Measurements from ENCODE around the gene R3HDM2. TPM values are rescaled to one million over a fixed set of nuclear protein-coding genes. Genes with fewer than 3 reads are reported as not detected.

R3HDM2 gene
- total and polyA plus RNA-seq, 2 donors (not counting 1 experiment from before 2014, with no cell fraction given): 104 to 129 TPM

GRCh38 chr12:57439762-57440266, 9.0 kb upstream of the R3HDM2 start:
- no peak for ATAC-seq (ENCODE audit: low read depth)
- Mint-ChIP-seq H3K9me3 (ENCODE audit: insufficient read depth) (peaks cover 2% of the 10 kb centered on the region), H3K27me3 (peaks cover 9% of the 10 kb centered on the region), H3K27ac (no peak overlapping the region), H3K4me3 (no peak overlapping the region), H3K4me1 (no peaks in the 10 kb centered on the region)
- Histone ChIP-seq H3K27ac (ENCODE audit: low read length in 2 of 2) (no peak overlapping the region), H3K9ac (ENCODE audit: low read length) (no peak overlapping the region), H3K27me3 (replicated peaks in 1 of 4; ENCODE audit: control extremely low read depth in 1 of 4, control insufficient read depth in 3 of 4, insufficient read depth in 4 of 4, low read length in 3 of 4) (no peaks in the 10 kb centered on the region), H3K4me2 (replicated peaks; ENCODE audit: low read depth, low read length, poor library complexity, severe bottlenecking) (no peak overlapping the region), H3K79me2 (ENCODE audit: control insufficient read depth, insufficient read depth, low read length) (no peaks in the 10 kb centered on the region), H3K4me1 (ENCODE audit: control insufficient read depth in 2 of 2, insufficient read depth in 2 of 2, low read length in 2 of 2) (no peaks in the 10 kb centered on the region), H3K9me3 (ENCODE audit: control extremely low read depth in 1 of 3, control insufficient read depth in 2 of 3, insufficient read depth in 1 of 3, low read length in 2 of 3) (peaks cover 1 to 11% (median 7%) of the 10 kb centered on the region in 3 donors), H3K4me3 (ENCODE audit: control extremely low read depth in 1 of 5, extremely low read depth in 1 of 5, insufficient read depth in 1 of 5, low read depth in 2 of 5, low read length in 4 of 5) (no peak overlapping the region), H2AFZ (ENCODE audit: insufficient read depth, low read depth, low read length, poor library complexity, severe bottlenecking) (no peak overlapping the region), H3K36me3 (replicated peaks in 1 of 2; ENCODE audit: control extremely low read depth in 1 of 2, control insufficient read depth in 1 of 2, extremely low read depth in 1 of 2, insufficient read depth in 2 of 2, low read length in 1 of 2) (no peaks in the 10 kb centered on the region), H4K20me1 (ENCODE audit: control insufficient read depth, insufficient read depth, low read length, poor library complexity, severe bottlenecking) (no peaks in the 10 kb centered on the region)
- WGBS (ENCODE audit: insufficient coverage): no CpG with 5 or more reads among the region's 4 CpGs
- no peak for TF ChIP-seq CTCF (IDR thresholded peaks at IDR 0.05)
- TF ChIP-seq EZH2 (IDR thresholded peaks at IDR 0.05; ENCODE audit: borderline replicate concordance, insufficient read depth, low read depth, low read length, poor library complexity, severe bottlenecking): no peak
- DNase-seq: no peak
- POLR2A ChIA-PET: no interaction called here
- CTCF ChIA-PET: no interaction called here
- intact Hi-C loops (cut with micrococcal nuclease): no loop called here

GRCh38 chr12:57438400-57438799, 7.6 kb upstream of the R3HDM2 start:
- WGBS (ENCODE audit: insufficient coverage): no CpG with 5 or more reads among the region's 1 CpG
- Histone ChIP-seq H3K27ac (ENCODE audit: low read length in 2 of 2) (no peak overlapping the region), H3K4me3 (ENCODE audit: control extremely low read depth in 1 of 5, extremely low read depth in 1 of 5, insufficient read depth in 1 of 5, low read depth in 2 of 5, low read length in 4 of 5) (no peak overlapping the region), H3K79me2 (ENCODE audit: control insufficient read depth, insufficient read depth, low read length) (no peaks in the 10 kb centered on the region), H3K27me3 (replicated peaks in 1 of 4; ENCODE audit: control extremely low read depth in 1 of 4, control insufficient read depth in 3 of 4, insufficient read depth in 4 of 4, low read length in 3 of 4) (no peaks in the 10 kb centered on the region), H3K9me3 (ENCODE audit: control extremely low read depth in 1 of 3, control insufficient read depth in 2 of 3, insufficient read depth in 1 of 3, low read length in 2 of 3) (peaks cover 1 to 11% (median 7%) of the 10 kb centered on the region in 3 donors), H4K20me1 (ENCODE audit: control insufficient read depth, insufficient read depth, low read length, poor library complexity, severe bottlenecking) (no peaks in the 10 kb centered on the region), H3K4me1 (ENCODE audit: control insufficient read depth in 2 of 2, insufficient read depth in 2 of 2, low read length in 2 of 2) (no peaks in the 10 kb centered on the region), H3K4me2 (replicated peaks; ENCODE audit: low read depth, low read length, poor library complexity, severe bottlenecking) (no peak overlapping the region), H3K9ac (ENCODE audit: low read length) (no peak overlapping the region), H3K36me3 (replicated peaks in 1 of 2; ENCODE audit: control extremely low read depth in 1 of 2, control insufficient read depth in 1 of 2, extremely low read depth in 1 of 2, insufficient read depth in 2 of 2, low read length in 1 of 2) (no peaks in the 10 kb centered on the region), H2AFZ (ENCODE audit: insufficient read depth, low read depth, low read length, poor library complexity, severe bottlenecking) (no peak overlapping the region)
- TF ChIP-seq EZH2 (IDR thresholded peaks at IDR 0.05; ENCODE audit: borderline replicate concordance, insufficient read depth, low read depth, low read length, poor library complexity, severe bottlenecking) (no peak), CTCF (IDR thresholded peaks at IDR 0.05) (no peak)
- no peak for DNase-seq
- intact Hi-C loops (cut with micrococcal nuclease): no loop called here
- peaks cover 2% of the 10 kb centered on the region for H3K9me3 Mint-ChIP-seq (ENCODE audit: insufficient read depth)
- ATAC-seq (ENCODE audit: low read depth): no peak
- H3K27ac Mint-ChIP-seq: no peak overlapping the region
- CTCF ChIA-PET: no interaction called here
- POLR2A ChIA-PET: no interaction called here
- H3K4me1 Mint-ChIP-seq: no peaks in the 10 kb centered on the region
- no peak overlapping the region for H3K4me3 Mint-ChIP-seq
- H3K27me3 Mint-ChIP-seq: peaks cover 9% of the 10 kb centered on the region

All from B cell (primary cell).